Measurements from ENCODE around the gene HNRNPA2B1.

DNA sequence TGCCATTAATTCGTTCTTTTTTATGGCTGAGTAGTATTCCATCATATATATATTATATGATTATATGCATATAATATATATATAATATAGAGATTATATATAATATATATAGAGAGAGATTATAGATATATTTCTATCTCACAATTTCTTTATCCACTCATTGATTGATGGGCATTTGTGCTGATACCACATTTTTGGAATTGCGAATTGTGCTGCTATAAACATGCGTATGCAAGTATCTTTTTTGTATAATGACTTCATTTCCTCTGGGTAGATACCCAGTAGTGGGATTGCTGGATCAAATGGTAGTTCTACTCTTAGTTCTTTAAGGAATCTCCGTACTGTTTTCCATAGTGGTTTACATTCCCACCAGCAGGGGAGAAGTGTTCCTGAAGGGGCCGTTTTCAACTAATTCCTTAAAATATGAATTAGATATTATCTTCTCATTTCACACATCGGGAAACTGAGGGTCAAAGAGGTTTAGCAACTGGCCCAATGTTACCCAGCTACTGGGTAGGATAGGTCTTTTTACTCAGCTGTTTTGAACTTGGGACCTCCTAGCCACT, 32.0 kb downstream of the HNRNPA2B1 start:
- TF ChIP-seq, protein P1, sequence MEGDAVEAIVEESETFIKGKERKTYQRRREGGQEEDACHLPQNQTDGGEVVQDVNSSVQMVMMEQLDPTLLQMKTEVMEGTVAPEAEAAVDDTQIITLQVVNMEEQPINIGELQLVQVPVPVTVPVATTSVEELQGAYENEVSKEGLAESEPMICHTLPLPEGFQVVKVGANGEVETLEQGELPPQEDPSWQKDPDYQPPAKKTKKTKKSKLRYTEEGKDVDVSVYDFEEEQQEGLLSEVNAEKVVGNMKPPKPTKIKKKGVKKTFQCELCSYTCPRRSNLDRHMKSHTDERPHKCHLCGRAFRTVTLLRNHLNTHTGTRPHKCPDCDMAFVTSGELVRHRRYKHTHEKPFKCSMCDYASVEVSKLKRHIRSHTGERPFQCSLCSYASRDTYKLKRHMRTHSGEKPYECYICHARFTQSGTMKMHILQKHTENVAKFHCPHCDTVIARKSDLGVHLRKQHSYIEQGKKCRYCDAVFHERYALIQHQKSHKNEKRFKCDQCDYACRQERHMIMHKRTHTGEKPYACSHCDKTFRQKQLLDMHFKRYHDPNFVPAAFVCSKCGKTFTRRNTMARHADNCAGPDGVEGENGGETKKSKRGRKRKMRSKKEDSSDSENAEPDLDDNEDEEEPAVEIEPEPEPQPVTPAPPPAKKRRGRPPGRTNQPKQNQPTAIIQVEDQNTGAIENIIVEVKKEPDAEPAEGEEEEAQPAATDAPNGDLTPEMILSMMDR (IDR thresholded peaks at IDR 0.05; ENCODE audit: low read depth, low read length, poor library complexity, severe bottlenecking): no peak
- TF ChIP-seq EZH2phosphoT487 (IDR thresholded peaks at IDR 0.05; ENCODE audit: borderline replicate concordance, low read length): no peak

All from DOHH2 (cell line).